ENCODE results near the gene BCO1. TPM values are rescaled to one million over a fixed set of nuclear protein-coding genes. Genes with fewer than 3 reads are reported as not detected.

BCO1 gene
- total RNA-seq, 1 donor from 2014 or later: not detected

DNA sequence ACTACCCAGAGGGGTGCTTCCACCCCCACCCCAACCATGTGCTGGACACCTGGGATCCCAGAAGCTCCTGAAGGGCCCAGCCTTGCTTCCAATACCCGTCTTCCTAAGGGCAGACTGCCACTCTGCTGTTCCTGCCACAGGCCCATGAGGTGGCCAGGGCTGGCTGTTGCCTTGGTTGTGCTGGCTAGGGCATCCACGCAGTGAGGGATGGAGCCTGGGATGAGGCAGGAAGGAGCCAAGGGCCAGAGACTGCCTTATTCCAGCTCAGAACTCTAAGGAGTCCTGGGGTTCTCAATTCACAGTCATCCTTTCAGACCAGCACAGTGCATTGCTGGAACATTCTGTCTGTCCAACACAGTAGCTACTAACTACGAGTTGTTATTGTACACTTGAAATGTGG is 37.8 kb downstream of the BCO1 start:
- no peak for DNase-seq

- DNase-seq: no peak
These were observed 39.1 kb downstream of the BCO1 start for GRCh38 chr16:81277541-81278080.

DNA sequence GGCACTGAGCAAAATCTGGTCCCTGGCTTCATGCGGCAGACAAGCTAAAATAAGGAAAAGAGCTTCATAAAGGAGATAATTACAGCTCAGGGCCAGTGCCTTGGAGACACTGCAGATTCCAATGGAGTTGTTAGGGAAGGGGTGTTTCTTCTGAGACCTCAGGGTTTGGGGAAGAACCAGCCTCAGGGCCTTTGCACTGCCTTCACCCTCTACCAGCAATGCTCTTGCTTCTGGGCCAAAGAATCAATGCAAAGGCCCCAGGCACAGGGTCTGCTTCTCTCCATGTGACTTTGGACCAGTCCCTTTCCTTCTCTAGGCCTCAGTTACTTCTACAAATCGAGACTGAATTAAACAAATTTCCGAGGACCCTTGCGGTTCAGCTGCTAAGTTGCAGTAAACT is 40.0 kb downstream of the BCO1 start:
- DNase-seq: no peak

DNA sequence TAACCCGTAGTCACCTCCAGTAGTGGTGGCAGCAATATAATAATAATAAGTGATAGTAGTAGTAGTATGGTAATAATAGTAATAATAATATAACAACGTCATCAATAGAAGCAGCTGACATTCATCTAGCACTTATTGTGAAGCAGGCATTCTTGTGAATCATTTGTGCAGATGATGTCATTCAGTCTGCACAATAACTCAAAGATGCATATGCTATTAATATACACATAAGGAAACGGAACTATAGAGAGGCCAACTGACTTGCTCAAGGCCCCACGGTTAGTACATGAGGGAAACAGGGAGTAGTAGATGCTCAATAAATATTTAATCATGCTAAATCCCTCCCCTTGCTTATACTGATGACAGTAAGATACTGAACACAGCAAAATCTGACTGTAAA is 40.9 kb downstream of the BCO1 start:
- DNase-seq: peak; percentile 88

DNA sequence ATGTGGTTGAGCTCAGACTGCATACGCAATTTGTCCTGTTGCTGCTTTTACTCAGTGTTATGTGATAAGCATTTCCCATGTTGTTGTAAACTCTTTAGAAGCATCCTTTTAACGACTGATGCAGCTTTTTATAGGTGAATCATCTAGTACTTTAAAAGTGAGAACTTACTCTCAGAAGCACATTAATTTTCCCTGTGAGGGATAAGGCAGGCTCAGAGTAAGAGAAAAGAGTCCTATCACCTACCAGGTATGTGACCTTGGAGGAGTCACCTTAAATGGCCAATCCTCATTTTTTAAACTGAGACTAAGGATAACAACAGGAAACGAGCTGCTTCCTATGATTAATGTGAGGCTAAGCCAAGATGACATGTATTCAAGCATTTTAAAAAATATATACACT is 41.9 kb downstream of the BCO1 start:
- peak; percentile 82 for DNase-seq

DNA sequence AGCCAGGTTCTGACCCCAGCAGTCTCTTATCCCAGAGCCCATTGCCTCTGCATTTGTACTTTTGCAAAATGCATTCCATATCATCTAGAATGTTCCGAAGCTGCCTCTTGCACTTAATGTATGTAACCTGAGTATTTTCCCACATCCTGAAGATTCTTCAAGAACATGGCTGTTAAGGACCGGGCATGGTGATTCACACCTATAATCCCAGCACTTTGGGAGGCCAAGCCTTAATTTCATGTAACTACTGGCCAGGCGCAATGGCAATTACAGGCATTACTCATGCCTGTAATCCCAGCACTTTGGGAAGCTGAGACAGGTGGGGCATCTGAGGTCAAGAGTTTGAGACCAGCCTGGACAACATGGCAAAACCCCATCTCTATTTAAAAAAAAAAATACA is 44.6 kb downstream of the BCO1 start:
- no peak for DNase-seq

DNA sequence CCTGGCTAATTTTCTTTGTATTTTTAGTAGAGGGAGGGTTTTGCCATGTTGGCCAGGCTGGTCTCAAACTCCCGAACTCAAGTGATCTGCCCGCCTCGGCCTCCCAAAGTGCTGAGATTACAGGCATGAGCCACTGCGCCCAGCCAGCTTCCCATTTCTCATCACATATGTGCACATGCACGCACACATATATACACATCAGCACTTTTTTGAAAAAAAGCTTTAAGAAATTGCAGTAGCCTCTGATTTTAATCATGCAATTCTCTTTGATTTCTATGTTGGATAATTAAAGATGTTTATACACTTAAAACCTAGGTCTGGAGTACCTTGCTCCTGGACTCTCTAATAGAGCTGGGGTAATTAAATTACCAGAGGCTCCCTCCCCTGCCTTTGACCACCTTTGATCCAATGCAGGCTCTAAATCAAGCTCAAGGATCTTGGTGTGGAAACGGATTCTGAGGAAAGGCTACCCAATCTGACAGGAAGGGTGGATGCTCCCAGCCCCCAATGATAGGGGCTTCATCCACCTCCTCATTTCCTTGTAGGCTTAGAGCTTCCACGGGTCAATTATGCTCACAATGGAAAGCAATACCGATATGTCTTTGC is 46.6 kb downstream of the BCO1 start:
- no peak for DNase-seq

DNA sequence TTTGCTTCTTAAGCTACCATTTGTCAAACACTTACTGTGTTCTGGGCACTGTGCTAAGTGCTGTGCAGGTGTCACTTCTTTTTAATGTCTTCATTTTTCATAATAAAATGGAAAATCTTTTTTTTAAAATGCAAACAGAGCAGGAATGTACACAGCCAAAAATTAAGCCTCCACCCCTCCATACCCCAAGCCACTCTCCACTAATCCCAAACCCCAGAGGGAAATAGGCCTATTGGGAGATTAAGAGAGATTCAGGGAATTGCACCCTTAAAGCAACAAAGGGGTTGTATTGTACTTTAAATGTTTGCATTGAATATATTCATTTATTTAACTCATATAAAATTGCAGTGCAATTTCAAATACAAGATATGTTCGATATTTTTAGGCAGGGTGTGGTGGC is 47.7 kb downstream of the BCO1 start:
- DNase-seq: no peak

DNA sequence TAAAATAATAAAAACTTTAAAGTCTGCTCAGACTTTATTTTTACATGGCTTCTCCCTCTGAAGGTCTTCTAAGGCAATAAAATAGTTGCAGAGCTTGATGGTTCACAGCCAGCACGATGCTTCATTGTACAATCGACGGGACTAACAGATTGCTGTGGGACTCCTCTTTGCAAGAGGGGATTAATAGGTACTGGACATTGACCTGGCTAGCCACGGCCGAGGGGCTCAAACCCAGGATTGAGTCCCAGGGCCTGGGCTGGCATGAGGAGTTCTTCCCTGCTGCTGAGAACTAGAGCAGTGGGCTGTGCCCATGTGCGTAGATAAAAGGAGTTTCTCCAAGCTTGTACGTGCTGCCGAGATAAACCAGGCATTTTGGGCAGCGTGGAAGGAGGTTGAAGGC is 52.6 kb downstream of the BCO1 start:
- no peak for DNase-seq

- no peak for DNase-seq
These were observed 54.4 kb downstream of the BCO1 start for GRCh38 chr16:81292936-81293335.

GRCh38 chr16:81293909-81294802 is 55.7 kb downstream of the BCO1 start:
- no peak for DNase-seq

DNA sequence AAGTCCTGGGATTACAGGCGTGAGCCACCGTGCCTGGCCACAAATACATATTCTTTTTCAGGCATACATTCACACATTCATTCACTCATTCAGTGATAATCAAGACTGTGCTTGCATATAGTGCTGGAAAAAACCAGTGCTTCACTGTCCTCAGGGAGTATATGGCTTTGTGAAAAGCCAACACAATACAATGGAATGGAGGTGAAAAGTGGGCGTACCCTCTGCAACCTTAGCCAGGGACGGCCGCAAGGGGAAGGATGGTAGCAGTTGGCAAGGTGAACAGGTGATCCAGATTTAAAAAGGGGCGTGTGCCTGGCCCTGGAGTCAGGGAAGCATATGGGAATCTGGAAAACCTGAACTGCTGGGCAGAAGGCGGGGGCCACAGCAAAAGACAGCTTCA is 58.1 kb downstream of the BCO1 start:
- DNase-seq: no peak

DNA sequence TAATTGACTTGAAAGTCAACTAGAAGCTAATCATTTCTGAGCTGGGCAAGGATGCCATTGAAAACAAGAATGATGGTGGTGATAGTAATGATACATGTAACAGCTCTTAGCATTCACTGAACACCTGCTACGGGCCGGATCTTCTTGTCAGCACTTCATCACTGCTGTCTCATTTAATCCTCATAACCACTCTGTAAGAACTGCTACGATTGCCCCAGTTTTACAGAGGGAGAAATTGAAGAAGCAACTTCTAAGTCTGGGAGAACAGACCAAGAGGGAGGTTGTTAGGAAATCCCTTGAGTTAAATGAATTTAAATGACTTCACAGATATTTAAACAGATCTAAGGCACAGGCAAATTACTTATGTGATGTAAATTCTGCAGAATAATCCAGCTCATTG is 69.3 kb downstream of the BCO1 start:
- DNase-seq: no peak

GRCh38 chr16:81310045-81310644 is 71.7 kb downstream of the BCO1 start:
- DNase-seq: no peak

GRCh38 chr16:81311762-81312161 is 73.3 kb downstream of the BCO1 start:
- no peak for DNase-seq

DNA sequence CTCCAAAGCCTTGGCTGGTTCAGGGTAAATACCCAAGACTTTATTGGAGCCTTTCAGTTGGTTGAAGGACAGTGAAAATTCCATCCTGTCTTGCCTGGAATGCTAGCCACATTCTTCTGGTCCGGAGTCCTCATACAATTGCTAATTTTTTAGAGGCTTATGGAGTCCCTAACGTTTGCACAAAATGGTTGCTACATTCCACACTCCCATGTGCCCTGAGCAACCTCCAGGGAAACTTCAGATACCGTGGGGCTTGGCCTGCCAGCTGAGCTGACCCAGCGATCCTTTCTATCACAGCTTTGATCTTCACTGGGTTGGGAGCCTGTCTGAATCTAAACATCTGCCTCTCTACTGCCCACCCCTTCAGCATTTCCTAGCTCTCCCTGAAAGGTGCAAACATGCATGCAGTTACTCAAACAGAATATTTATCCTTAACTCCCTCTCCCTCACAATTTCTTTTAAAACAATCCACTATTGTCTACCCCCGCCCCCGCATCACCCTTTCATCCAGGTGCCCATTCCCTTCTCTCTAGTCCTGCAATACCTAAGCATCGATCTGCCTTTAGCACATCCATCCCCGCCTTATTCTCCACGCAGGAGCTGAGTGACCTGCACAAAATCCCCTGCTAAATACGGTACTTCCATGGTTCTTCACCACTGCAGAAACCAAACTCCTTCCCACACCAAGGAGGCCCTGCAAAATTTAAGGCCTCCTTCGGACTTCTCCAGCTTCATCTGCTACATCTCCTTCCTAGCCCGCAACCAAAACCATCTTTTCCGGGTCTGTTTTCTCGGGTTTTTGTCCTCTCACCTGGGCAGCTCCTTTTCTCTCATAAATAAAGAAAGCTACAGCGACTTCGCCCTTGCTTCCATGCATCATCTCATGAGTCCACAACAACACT is 75.5 kb downstream of the BCO1 start:
- no peak for DNase-seq

GRCh38 chr16:81314603-81315270 is 76.2 kb downstream of the BCO1 start, which contains the start of gene GAN:
Gene GAN (plus strand): TSS chr16:81314962. CDS start chr16:81315114, 152 bp downstream.
- DNase-seq: peak; percentile 98

DNA sequence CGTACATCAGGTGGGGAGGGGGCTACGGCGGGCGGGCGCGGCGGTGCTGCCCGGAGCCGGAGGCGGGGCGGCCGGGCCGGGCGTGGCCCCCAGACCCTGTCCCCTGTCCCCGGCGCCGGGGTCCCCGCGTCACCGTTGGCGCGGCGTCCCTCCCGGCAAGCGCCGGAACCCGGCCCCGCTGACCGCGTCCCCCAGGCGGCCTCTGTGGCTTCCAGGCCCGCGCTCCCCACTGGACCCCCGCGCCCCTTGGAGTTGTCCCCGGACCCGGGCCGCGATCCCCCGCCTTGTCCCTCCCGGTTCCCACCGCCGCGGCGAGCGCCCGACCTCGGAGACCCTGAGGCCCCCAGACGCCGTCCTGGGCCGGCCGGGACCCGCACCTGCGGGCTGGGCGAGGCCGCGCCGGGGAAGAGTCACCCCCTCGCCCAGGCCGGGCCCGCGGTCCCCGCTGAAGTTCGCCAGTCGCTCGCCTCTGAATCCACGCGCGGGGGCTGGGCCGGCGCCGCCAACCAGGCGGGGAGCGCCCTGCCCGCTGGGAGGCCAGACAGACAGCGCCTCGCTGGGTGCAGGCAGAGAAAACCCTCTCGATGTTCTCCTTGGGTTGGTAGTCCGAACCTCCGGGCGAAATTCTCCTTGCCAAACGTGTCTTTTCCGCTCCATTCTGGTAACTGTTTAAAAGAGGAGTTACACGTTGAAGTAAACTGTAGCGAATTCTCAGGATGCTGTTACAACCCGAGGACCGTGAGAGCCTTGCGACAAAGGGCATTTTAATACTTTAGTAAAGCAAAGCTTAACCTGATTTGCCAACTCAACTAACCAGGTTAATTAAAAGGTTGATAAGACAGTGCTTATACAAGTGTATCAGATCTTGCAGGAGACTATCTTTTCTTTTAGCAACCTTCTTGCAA is 77.0 kb downstream of the BCO1 start:
- peak; percentile 69 for DNase-seq

DNA sequence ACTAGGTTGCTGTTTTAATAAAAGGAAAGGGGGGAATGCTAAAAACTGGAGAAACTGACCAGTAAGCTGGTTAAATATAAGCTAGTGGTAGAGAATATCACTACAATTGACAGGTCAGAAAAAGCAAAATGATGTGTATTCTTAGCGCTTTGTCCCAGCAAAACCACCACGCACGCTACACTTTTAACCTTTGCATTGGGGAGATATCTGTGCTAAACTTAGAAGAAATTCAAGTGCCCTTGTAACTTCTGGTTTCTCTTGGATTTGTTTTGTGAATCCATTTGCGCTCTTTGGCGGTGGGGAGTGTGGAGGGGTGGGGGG is 77.6 kb downstream of the BCO1 start:
- no peak for DNase-seq

DNA sequence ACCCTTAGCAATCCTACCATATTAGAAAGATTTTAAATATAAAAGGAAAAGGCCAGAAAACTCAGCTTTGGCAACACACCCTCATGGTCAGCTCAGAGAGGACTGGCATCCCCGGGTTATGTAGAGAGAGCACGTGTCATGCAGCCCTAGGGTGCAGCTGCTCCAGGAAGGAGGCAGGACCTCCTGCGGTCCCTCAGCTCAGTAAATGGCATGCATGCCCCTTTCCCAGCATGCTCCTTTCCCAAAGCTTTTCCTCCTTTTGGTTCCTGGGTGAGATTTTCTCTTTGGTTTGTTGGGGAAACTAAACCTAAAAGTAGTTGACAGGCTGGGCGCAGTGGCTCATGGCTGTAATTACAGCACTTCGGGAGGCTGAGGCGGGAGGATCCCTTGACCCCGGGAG is 80.2 kb downstream of the BCO1 start:
- DNase-seq: no peak
